HepG2 (cell line): ENCODE data around the gene OSGIN1. TPM values are rescaled to one million over a fixed set of nuclear protein-coding genes. Genes with fewer than 3 reads are reported as not detected.
A peak's percentile ranks its signal among the peaks of the same experiment; 100 is the strongest.

ENCODE experiments used
- ATAC-seq: fragments of 200-7000 bp; cut with Tn5 transposase; 3 replicates; pipeline ENCODE4 v1.9.1; 2020; ENCODE audit warnings: mild to moderate bottlenecking, moderate library complexity
- BruUV-seq: library from RNA; stranded (reverse); fragments of 400-500 nt; replicated peaks from 2 replicates; lab custom pipeline; 2021; lab: Mats Ljungman, UMichigan
- CTCF ChIA-PET: fragments of 300-600 bp; formaldehyde crosslinking; extraction: SDS; loops from one replicate; lab custom pipeline; 2021; ENCODE audit warnings: low total read pairs, inconsistent platforms, low intra/inter-chr PET ratio; lab: Yijun Ruan, JAX
- POLR2A ChIA-PET: fragments of 350-600 bp; sonication (Branson Sonifier 250); formaldehyde crosslinking; loops from one replicate; lab custom pipeline; 2020; ENCODE audit warnings: antibody characterized with exemption, inconsistent platforms; lab: Yijun Ruan, JAX
- DNase-seq: peaks from one replicate; pipeline ENCODE4 v3.0.0-alpha.2; 2015; ENCODE audit warnings: low spot score
- FAIRE-seq: peaks from 3 replicates; lab custom pipeline; 2011; peaks lifted over from hg19 to GRCh38; lab: Jason Lieb, UNC
- H2AFZ ChIP-seq: one replicate; pipeline ENCODE4 v1.6.1; 2011; ENCODE audit warnings: low read length, inconsistent platforms
- H3K27ac ChIP-seq: fragments of 300-600 bp; 3 replicates; pipeline ENCODE4 v1.8.0; 2011; ENCODE audit warnings: mixed run types, mild to moderate bottlenecking, mixed read lengths, low read length, inconsistent platforms; ENCODE audit not compliant: insufficient read depth; ENCODE audit errors: extremely low read length
- H3K27me3 ChIP-seq, 2 experiments: fragments of 200-600 bp in 1 of 2; 2 replicates in 1 of 2; 3 replicates in 1 of 2; pipeline versions ENCODE4 v1.6.0 to v1.8.0; 2011; ENCODE audit warnings: low read length in 2 of 2, mild to moderate bottlenecking in 2 of 2, moderate library complexity in 2 of 2, inconsistent platforms in 1 of 2; ENCODE audit not compliant: insufficient read depth in 2 of 2, control insufficient read depth in 1 of 2
- H3K36me3 ChIP-seq, 2 experiments: fragments of 200-600 bp in 1 of 2; replicated peaks in 1 of 2; 2 replicates in 1 of 2; 3 replicates in 1 of 2; pipeline versions ENCODE4 v1.5.1 to v1.8.0; 2011; ENCODE audit warnings: low read length in 2 of 2, inconsistent platforms in 1 of 2; ENCODE audit not compliant: insufficient read depth in 2 of 2, control insufficient read depth in 1 of 2
- H3K4me1 ChIP-seq: 2 replicates; pipeline ENCODE4 v1.5.1; 2012; ENCODE audit warnings: low read length, inconsistent platforms; ENCODE audit not compliant: insufficient read depth
- H3K4me2 ChIP-seq: 2 replicates; pipeline ENCODE4 v1.6.0; 2011; ENCODE audit warnings: low read depth, low read length, inconsistent platforms
- H3K4me3 ChIP-seq, 3 experiments: fragments of 200-600 bp in 1 of 3; sonication (generic), shearing (Covaris generic) in 1 of 3; replicated peaks in 1 of 3; 2 replicates each; pipeline ENCODE4 v1.5.1; 2011 to 2016; ENCODE audit warnings: low read length in 3 of 3, inconsistent platforms in 2 of 3, low read depth in 2 of 3, mild to moderate bottlenecking in 2 of 3, control low read depth in 1 of 3, mixed read lengths in 1 of 3; ENCODE audit not compliant: insufficient read depth in 1 of 3
- H3K79me2 ChIP-seq: one replicate; pipeline ENCODE4 v1.6.1; 2011; ENCODE audit warnings: low read length, inconsistent platforms; ENCODE audit not compliant: insufficient read depth
- H3K9ac ChIP-seq: 2 replicates; pipeline ENCODE4 v1.6.0; 2011; ENCODE audit warnings: mild to moderate bottlenecking, low read depth, low read length, inconsistent platforms; ENCODE audit not compliant: insufficient read depth
- H3K9me3 ChIP-seq: 2 replicates; pipeline ENCODE4 v1.5.1; 2012; ENCODE audit warnings: mild to moderate bottlenecking, low read length
- H4K20me1 ChIP-seq: 2 replicates; pipeline ENCODE4 v1.6.0; 2011; ENCODE audit warnings: inconsistent platforms, mild to moderate bottlenecking, low read length, moderate library complexity; ENCODE audit not compliant: insufficient read depth
- FLYWCH1 ChIP-seq: sonication (generic); formaldehyde crosslinking; IDR thresholded peaks from 2 replicates; pipeline ENCODE4 v1.8.1; 2023; ENCODE audit warnings: mild to moderate bottlenecking, missing genetic modification reagents
- FOSL2 ChIP-seq: sonication (generic); formaldehyde crosslinking; IDR thresholded peaks from 2 replicates; pipeline ENCODE4 v1.4.0; 2020; ENCODE audit warnings: missing genetic modification reagents
- GATAD1 ChIP-seq: IDR thresholded peaks from 2 replicates; pipeline ENCODE4 v1.6.1; 2016; ENCODE audit warnings: missing genetic modification reagents, missing compliant biosample characterization
- GATAD2A ChIP-seq: IDR thresholded peaks from 2 replicates; pipeline ENCODE4 v1.6.1; 2016
- GLI4 ChIP-seq: sonication (generic); formaldehyde crosslinking; IDR thresholded peaks from 2 replicates; pipeline ENCODE4 v1.5.1; 2020; ENCODE audit warnings: missing genetic modification reagents, mild to moderate bottlenecking, moderate library complexity, borderline replicate concordance
- KLF16 ChIP-seq, 2 experiments: sonication (generic) in 1 of 2; formaldehyde crosslinking in 1 of 2; IDR thresholded peaks; 2 replicates each; pipeline versions ENCODE4 v1.6.1 to v1.8.0; 2016 to 2023; ENCODE audit warnings: missing genetic modification reagents in 2 of 2, missing compliant biosample characterization in 1 of 2
- KLF6 ChIP-seq: IDR thresholded peaks from 2 replicates; pipeline ENCODE4 v1.8.0; 2016; ENCODE audit warnings: missing biosample characterization, missing genetic modification reagents
- PHF8 ChIP-seq: sonication (generic); formaldehyde crosslinking; IDR thresholded peaks from 2 replicates; pipeline ENCODE4 v1.5.0; 2020; ENCODE audit warnings: missing genetic modification reagents
- RARA ChIP-seq: IDR thresholded peaks from 2 replicates; pipeline ENCODE4 v1.6.1; 2016; ENCODE audit warnings: missing genetic modification reagents, missing compliant biosample characterization
- SOX5 ChIP-seq: IDR thresholded peaks from 2 replicates; pipeline ENCODE4 v1.6.1; 2016; ENCODE audit warnings: borderline replicate concordance
- SOX6 ChIP-seq, 2 experiments: fragments of 450-650 bp in 1 of 2; sonication (generic) in 1 of 2; formaldehyde crosslinking in 1 of 2; IDR thresholded peaks; 2 replicates each; pipeline versions ENCODE4 v1.4.0 to v1.6.1; 2017 to 2020; ENCODE audit warnings: antibody characterized with exemption in 1 of 2, mild to moderate bottlenecking in 1 of 2, missing genetic modification reagents in 1 of 2
- ZNF335 ChIP-seq: sonication (generic); formaldehyde crosslinking; IDR thresholded peaks from 2 replicates; pipeline ENCODE4 v1.4.0; 2020; ENCODE audit warnings: missing genetic modification reagents
- ZNF549 ChIP-seq: sonication (generic); formaldehyde crosslinking; IDR thresholded peaks from 2 replicates; pipeline ENCODE4 v1.5.0; 2020; ENCODE audit warnings: missing genetic modification reagents
- ZSCAN29 ChIP-seq: sonication (generic); formaldehyde crosslinking; conservative IDR thresholded peaks from 2 replicates; pipeline ENCODE4 v1.4.0; 2020; ENCODE audit warnings: mild to moderate bottlenecking, missing genetic modification reagents
- WGBS: methylation state at CpG from one replicate; pipeline ENCODE4 v1.1.6; 2017; ENCODE audit warnings: low lambda C conversion rate; 5-methylcytosine and 5-hydroxymethylcytosine counted together
- in situ Hi-C: cut with HindIII; loops from 2 replicates; pipeline ENCODE4 v1.10.0; 2017; ENCODE audit warnings: low pct_unique_long_range_greater_than_20kb; ENCODE audit not compliant: extremely low pct_ligation_motif_present
- intact Hi-C: fragments of 100-400 bp; cut with micrococcal nuclease; formaldehyde crosslinking; loops from one replicate; pipeline ENCODE4 v1.10.0; 2022; ENCODE audit not compliant: unreplicated experiment
- polyA plus RNA-seq, 8 experiments: library from polyadenylated mRNA; depleted of rRNA in 3 of 8; stranded (reverse) in 7 of 8; unstranded in 1 of 8; fragments of >200 nt; fragmentation: Illumina TruSeq in 4 of 8; extraction: Trizol in 4 of 8; gene quantifications; 2 replicates each; pipeline versions ENCODE4 v1.2.1 to v1.2.3, GENCODE V29; 2011 to 2016; ENCODE audit warnings: low read depth in 4 of 8, missing spikeins in 1 of 8, mixed read lengths in 1 of 8; ENCODE audit not compliant: insufficient read depth in 1 of 8
- total RNA-seq, 5 experiments: library from RNA; depleted of rRNA; stranded (reverse); fragments of >200 nt; fragmentation: Illumina TruSeq; extraction: Trizol; gene quantifications; 2 replicates each; pipeline ENCODE4 v1.2.3, GENCODE V29; 2016; ENCODE audit warnings: low read depth in 1 of 5
- TF ChIP-seq, protein P1 (sequence below): sonication (generic); formaldehyde crosslinking; IDR thresholded peaks from 2 replicates; pipeline ENCODE4 v1.5.0; 2020; ENCODE audit warnings: mild to moderate bottlenecking, missing genetic modification reagents
- TF ChIP-seq, protein P2 (sequence below): sonication (generic); formaldehyde crosslinking; IDR thresholded peaks from 2 replicates; pipeline ENCODE4 v1.5.1; 2020; ENCODE audit warnings: missing genetic modification reagents, mild to moderate bottlenecking, borderline replicate concordance
- TF ChIP-seq, protein P3 (sequence below): sonication (generic); formaldehyde crosslinking; IDR thresholded peaks from 2 replicates; pipeline ENCODE4 v1.4.0; 2020; ENCODE audit warnings: mild to moderate bottlenecking, missing genetic modification reagents
- TF ChIP-seq, protein P4 (sequence below): IDR thresholded peaks from 2 replicates; pipeline ENCODE4 v1.6.1; 2016; ENCODE audit warnings: mild to moderate bottlenecking, missing biosample characterization, missing genetic modification reagents

OSGIN1 gene
- total and polyA plus RNA-seq, 2 of the 13 experiments (the other 11 are each of a cell fraction or from before 2014, with no cell fraction given) = 20.5 to 27.1 TPM

DNA sequence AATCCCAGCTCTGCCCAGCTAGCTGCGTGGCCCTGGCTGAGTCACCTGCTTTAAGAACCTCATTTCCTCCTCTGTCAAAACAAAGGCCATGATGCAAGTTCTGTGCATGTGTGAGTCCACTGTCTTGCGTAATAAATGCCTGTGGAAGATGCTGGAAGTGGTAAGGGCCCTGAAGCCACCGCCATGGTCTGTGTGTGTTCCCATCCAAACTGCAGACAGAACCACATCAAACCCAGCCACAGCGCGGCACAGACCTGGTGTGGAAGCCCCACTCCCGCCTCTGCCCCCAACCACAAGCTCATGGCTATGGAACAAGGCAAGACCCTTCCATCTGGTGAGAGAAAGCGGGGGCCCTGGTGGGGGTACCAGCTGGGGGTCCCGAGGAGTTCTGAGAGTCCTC is 41.0 kb downstream of the OSGIN1 start:
- Histone ChIP-seq H3K9me3 (no peaks in the 10 kb centered on the region), H3K27me3 (peaks cover 2 to 22% of the 10 kb centered on the region in 2 experiments; a peak in 4 of 5 replicates), H3K4me3 (no peak overlapping the region), H3K79me2 (no peaks in the 10 kb centered on the region), H3K36me3 (no peaks in the 10 kb centered on the region), H3K4me1 (peaks cover 25% of the 10 kb centered on the region), H3K4me2 (peak overlapping the region; percentile 53; the same call in 1 of the 2 replicates), H3K9ac (no peak overlapping the region), H2AFZ (no peak overlapping the region), H4K20me1 (no peaks in the 10 kb centered on the region), H3K27ac (no peak overlapping the region)
- intact Hi-C loops (no loop called here), in situ Hi-C loops (no loop called here)
- DNase-seq = peak; percentile 75
- no TSS peak for BruUV-seq
- peak; percentile 10; the same call in 2 of the 3 replicates for ATAC-seq
- POLR2A ChIA-PET = interaction anchor here (3.6 kb wide), 1 partner anchor 20 kb away, joined by 11 read pairs; no protein-coding TSS in a partner anchor
- no peak for FAIRE-seq
- CTCF ChIA-PET = no interaction called here
- 18% methylated on average over 6 of the region's 8 CpGs for WGBS
- TF ChIP-seq ZNF335 (CRISPR knock-in tag) (peak; percentile 59; the same call in 1 of the 2 replicates), GATAD2A (CRISPR knock-in tag) (peak; percentile 89), RARA (0 out of 2 replicates have a peak, but pooled peaks have one; percentile 40), FLYWCH1 (CRISPR knock-in tag) (no peak), FOSL2 (CRISPR knock-in tag) (peak; percentile 96), SOX6 (IDR thresholded peaks at IDR 0.05) (no peak), SOX6 (CRISPR knock-in tag; IDR thresholded peaks at IDR 0.05) (peak; percentile 79), SOX5 (CRISPR knock-in tag) (peak; percentile 73; the same call in 1 of the 2 replicates), PHF8 (CRISPR knock-in tag) (no peak), KLF6 (CRISPR knock-in tag) (0 out of 2 replicates have a peak, but pooled peaks have one; percentile 38), GLI4 (CRISPR knock-in tag) (no peak), ZNF549 (CRISPR knock-in tag) (no peak), GATAD1 (CRISPR knock-in tag) (peak; percentile 28; the same call in 1 of the 2 replicates), ZSCAN29 (CRISPR knock-in tag) (peak; percentile 56; the same call in 1 of the 2 replicates), KLF16 (CRISPR knock-in tag; IDR thresholded peaks at IDR 0.05) (peak in 1 of 2 experiments; percentile 64; a peak in 2 of 4 replicates)
- TF ChIP-seq, protein P1, sequence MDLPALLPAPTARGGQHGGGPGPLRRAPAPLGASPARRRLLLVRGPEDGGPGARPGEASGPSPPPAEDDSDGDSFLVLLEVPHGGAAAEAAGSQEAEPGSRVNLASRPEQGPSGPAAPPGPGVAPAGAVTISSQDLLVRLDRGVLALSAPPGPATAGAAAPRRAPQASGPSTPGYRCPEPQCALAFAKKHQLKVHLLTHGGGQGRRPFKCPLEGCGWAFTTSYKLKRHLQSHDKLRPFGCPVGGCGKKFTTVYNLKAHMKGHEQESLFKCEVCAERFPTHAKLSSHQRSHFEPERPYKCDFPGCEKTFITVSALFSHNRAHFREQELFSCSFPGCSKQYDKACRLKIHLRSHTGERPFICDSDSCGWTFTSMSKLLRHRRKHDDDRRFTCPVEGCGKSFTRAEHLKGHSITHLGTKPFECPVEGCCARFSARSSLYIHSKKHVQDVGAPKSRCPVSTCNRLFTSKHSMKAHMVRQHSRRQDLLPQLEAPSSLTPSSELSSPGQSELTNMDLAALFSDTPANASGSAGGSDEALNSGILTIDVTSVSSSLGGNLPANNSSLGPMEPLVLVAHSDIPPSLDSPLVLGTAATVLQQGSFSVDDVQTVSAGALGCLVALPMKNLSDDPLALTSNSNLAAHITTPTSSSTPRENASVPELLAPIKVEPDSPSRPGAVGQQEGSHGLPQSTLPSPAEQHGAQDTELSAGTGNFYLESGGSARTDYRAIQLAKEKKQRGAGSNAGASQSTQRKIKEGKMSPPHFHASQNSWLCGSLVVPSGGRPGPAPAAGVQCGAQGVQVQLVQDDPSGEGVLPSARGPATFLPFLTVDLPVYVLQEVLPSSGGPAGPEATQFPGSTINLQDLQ = no peak
- TF ChIP-seq, protein P2, sequence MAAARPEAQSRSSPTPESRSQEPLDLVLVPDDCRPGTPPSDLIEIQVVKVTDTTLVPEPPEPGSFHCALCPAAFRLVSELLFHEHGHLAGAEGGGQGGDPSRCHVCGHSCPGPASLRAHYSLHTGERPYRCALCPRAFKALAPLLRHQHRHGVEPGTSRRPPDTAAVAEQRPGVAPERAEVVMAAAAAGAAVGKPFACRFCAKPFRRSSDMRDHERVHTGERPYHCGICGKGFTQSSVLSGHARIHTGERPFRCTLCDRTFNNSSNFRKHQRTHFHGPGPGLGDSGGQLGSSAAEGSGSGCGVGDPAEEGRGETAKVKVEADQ (CRISPR knock-in tag) = no peak
- TF ChIP-seq, protein P3, sequence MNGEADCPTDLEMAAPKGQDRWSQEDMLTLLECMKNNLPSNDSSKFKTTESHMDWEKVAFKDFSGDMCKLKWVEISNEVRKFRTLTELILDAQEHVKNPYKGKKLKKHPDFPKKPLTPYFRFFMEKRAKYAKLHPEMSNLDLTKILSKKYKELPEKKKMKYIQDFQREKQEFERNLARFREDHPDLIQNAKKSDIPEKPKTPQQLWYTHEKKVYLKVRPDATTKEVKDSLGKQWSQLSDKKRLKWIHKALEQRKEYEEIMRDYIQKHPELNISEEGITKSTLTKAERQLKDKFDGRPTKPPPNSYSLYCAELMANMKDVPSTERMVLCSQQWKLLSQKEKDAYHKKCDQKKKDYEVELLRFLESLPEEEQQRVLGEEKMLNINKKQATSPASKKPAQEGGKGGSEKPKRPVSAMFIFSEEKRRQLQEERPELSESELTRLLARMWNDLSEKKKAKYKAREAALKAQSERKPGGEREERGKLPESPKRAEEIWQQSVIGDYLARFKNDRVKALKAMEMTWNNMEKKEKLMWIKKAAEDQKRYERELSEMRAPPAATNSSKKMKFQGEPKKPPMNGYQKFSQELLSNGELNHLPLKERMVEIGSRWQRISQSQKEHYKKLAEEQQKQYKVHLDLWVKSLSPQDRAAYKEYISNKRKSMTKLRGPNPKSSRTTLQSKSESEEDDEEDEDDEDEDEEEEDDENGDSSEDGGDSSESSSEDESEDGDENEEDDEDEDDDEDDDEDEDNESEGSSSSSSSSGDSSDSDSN (CRISPR knock-in tag) = no peak
- TF ChIP-seq, protein P4, sequence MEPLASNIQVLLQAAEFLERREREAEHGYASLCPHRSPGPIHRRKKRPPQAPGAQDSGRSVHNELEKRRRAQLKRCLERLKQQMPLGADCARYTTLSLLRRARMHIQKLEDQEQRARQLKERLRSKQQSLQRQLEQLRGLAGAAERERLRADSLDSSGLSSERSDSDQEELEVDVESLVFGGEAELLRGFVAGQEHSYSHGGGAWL (CRISPR knock-in tag) = no peak
